RPMI7951 (cell line): ENCODE results near the gene KCNAB1. TPM values are rescaled to one million over a fixed set of nuclear protein-coding genes. Genes with fewer than 3 reads are reported as not detected.
"Not testable (repeated sequence)": the region's sequence is repeated elsewhere in the genome, so short reads cannot be mapped to it uniquely, and the experiment has no call there.

Experiments
- DNase-seq: peaks from one replicate; pipeline ENCODE4 v3.0.0-alpha.2; 2012; ENCODE audit warnings: low read depth
- total RNA-seq: library from RNA; depleted of rRNA; stranded (reverse); fragments of >200 nt; shearing (Covaris generic); gene quantifications from 2 replicates; pipeline ENCODE4 v1.2.3, GENCODE V29; 2014

KCNAB1 gene
- total RNA-seq, 1 experiment from 2014 or later: 0.96 TPM

- no peak for DNase-seq
Observed at GRCh38 chr3:156271508-156271907, 151.1 kb downstream of the KCNAB1 start.

GRCh38 chr3:156271995-156272719 lies 151.8 kb downstream of the KCNAB1 start:
- no peak for DNase-seq

GRCh38 chr3:156273111-156273694 lies 152.8 kb downstream of the KCNAB1 start:
- no peak for DNase-seq

GRCh38 chr3:156274791-156275190 lies 154.4 kb downstream of the KCNAB1 start:
- no peak for DNase-seq

- not testable (repeated sequence) for DNase-seq
Observed at GRCh38 chr3:156284637-156285036, 164.3 kb downstream of the KCNAB1 start.

GRCh38 chr3:156285626-156286025 lies 165.2 kb downstream of the KCNAB1 start:
- DNase-seq: no peak

GRCh38 chr3:156290924-156291271 lies 170.5 kb downstream of the KCNAB1 start:
- DNase-seq: no peak

GRCh38 chr3:156291272-156292123 lies 171.1 kb downstream of the KCNAB1 start:
- DNase-seq: peak; percentile 20

GRCh38 chr3:156293566-156293965 lies 173.2 kb downstream of the KCNAB1 start:
- no peak for DNase-seq

GRCh38 chr3:156297582-156297981 lies 177.2 kb downstream of the KCNAB1 start:
- no peak for DNase-seq

- DNase-seq: no peak
Observed at GRCh38 chr3:156298014-156298413, 177.6 kb downstream of the KCNAB1 start.

- no peak for DNase-seq
Observed at GRCh38 chr3:156298938-156299337, 178.6 kb downstream of the KCNAB1 start.

- DNase-seq: no peak
Observed at GRCh38 chr3:156299569-156299968, 179.2 kb downstream of the KCNAB1 start.

- no peak for DNase-seq
Observed at GRCh38 chr3:156300371-156300770, 180.0 kb downstream of the KCNAB1 start.

GRCh38 chr3:156300929-156301840 lies 180.8 kb downstream of the KCNAB1 start:
- DNase-seq: peak; percentile 22

- no peak for DNase-seq
Observed at GRCh38 chr3:156303001-156303707, 182.8 kb downstream of the KCNAB1 start.

GRCh38 chr3:156304406-156304805 lies 184.0 kb downstream of the KCNAB1 start:
- DNase-seq: peak; percentile 82

- DNase-seq: no peak
Observed at GRCh38 chr3:156305672-156306071, 185.3 kb downstream of the KCNAB1 start.

- peak; percentile 73 for DNase-seq
Observed at GRCh38 chr3:156307704-156308103, 187.3 kb downstream of the KCNAB1 start.

- DNase-seq: no peak
Observed at GRCh38 chr3:156311431-156311830, 191.1 kb downstream of the KCNAB1 start.

- DNase-seq: no peak
Observed at GRCh38 chr3:156311930-156312329, 191.6 kb downstream of the KCNAB1 start.
